H1 (cell line): Measurements from ENCODE around the gene LARP4B. TPM values are rescaled to one million over a fixed set of nuclear protein-coding genes. Genes with fewer than 3 reads are reported as not detected.

Experiments
- CTCF ChIA-PET: fragments of 300-600 bp; sonication (Branson Sonifier 250); formaldehyde crosslinking; loops from one replicate; lab custom pipeline; 2021; ENCODE audit not compliant: partially characterized antibody; lab: Charles Lee
- POLR2A ChIA-PET: fragments of 300-600 bp; sonication (Branson Sonifier 250); formaldehyde crosslinking; loops from one replicate; lab custom pipeline; 2021; ENCODE audit warnings: inconsistent platforms; ENCODE audit not compliant: partially characterized antibody; lab: Charles Lee
- DNase-seq, 2 experiments: peaks; one replicate each; pipeline versions ENCODE4 v3.0.0 to v3.0.0-alpha.2; 2010 to 2022; ENCODE audit warnings: low spot score in 2 of 2, low read depth in 1 of 2, mixed read lengths in 1 of 2
- FAIRE-seq: peaks from 2 replicates; lab custom pipeline; 2011; peaks lifted over from hg19 to GRCh38; lab: Jason Lieb, UNC
- H2AFZ ChIP-seq: 2 replicates; pipeline ENCODE4 v1.8.1; 2012; ENCODE audit warnings: low read length, inconsistent platforms
- H2AK5ac ChIP-seq: 2 replicates; pipeline ENCODE4 v1.6.1; 2013; ENCODE audit warnings: low read depth, low read length
- H2BK120ac ChIP-seq: replicated peaks from 2 replicates; pipeline ENCODE3; 2013; ENCODE audit warnings: low read depth, low read length, inconsistent platforms
- H2BK12ac ChIP-seq: 2 replicates; pipeline ENCODE4 v1.6.1; 2013; ENCODE audit warnings: low read depth, low read length
- H2BK15ac ChIP-seq: 2 replicates; pipeline ENCODE4 v1.6.1; 2013; ENCODE audit warnings: low read length
- H2BK20ac ChIP-seq: 2 replicates; pipeline ENCODE4 v1.6.1; 2013; ENCODE audit warnings: low read length
- H2BK5ac ChIP-seq: 2 replicates; pipeline ENCODE4 v1.6.1; 2013; ENCODE audit warnings: low read depth, low read length
- H3K14ac ChIP-seq: 2 replicates; pipeline ENCODE4 v1.6.1; 2013; ENCODE audit warnings: inconsistent platforms; ENCODE audit not compliant: insufficient read length
- H3K18ac ChIP-seq: 2 replicates; pipeline ENCODE4 v1.6.1; 2013; ENCODE audit warnings: low read length; ENCODE audit errors: extremely low read depth
- H3K23ac ChIP-seq: 2 replicates; pipeline ENCODE4 v1.6.1; 2013; ENCODE audit warnings: inconsistent platforms; ENCODE audit not compliant: insufficient read length
- H3K23me2 ChIP-seq: 2 replicates; pipeline ENCODE4 v1.6.1; 2013; ENCODE audit warnings: low read depth, low read length
- H3K27ac ChIP-seq: 2 replicates; pipeline ENCODE4 v1.6.1; 2011; ENCODE audit warnings: low read depth, low read length, inconsistent platforms
- H3K27me3 ChIP-seq, 4 experiments: replicated peaks in 1 of 4; 1 replicate in 1 of 4; 2 replicates in 3 of 4; pipeline versions ENCODE4 v1.6.1 to v1.8.1; 2011 to 2013; ENCODE audit warnings: low read length in 3 of 4, mild to moderate bottlenecking in 3 of 4, inconsistent platforms in 2 of 4, mixed read lengths in 2 of 4, moderate library complexity in 1 of 4; ENCODE audit not compliant: control insufficient read depth in 3 of 4, insufficient read depth in 3 of 4; ENCODE audit errors: extremely low read depth in 1 of 4
- H3K36me3 ChIP-seq, 4 experiments: 2 replicates each; pipeline versions ENCODE4 v1.6.1 to v1.8.1; 2011 to 2013; ENCODE audit warnings: mild to moderate bottlenecking in 4 of 4, low read length in 3 of 4, moderate library complexity in 2 of 4, control low read depth in 1 of 4, inconsistent platforms in 1 of 4; ENCODE audit not compliant: insufficient read depth in 4 of 4, control insufficient read depth in 2 of 4
- H3K4ac ChIP-seq: replicated peaks from 2 replicates; pipeline ENCODE3; 2013; ENCODE audit warnings: low read length, low read depth, mixed read lengths, inconsistent platforms; ENCODE audit not compliant: insufficient read length
- H3K4me1 ChIP-seq, 4 experiments: replicated peaks in 1 of 4; 1 replicate in 1 of 4; 2 replicates in 3 of 4; pipeline versions ENCODE4 v1.6.1 to v1.8.1; 2011 to 2013; ENCODE audit warnings: low read length in 3 of 4, inconsistent platforms in 2 of 4, mixed read lengths in 1 of 4; ENCODE audit not compliant: insufficient read depth in 4 of 4, control insufficient read depth in 3 of 4
- H3K4me2 ChIP-seq, 2 experiments: 2 replicates each; pipeline versions ENCODE4 v1.6.1 to v1.8.1; 2011 to 2013; ENCODE audit warnings: low read depth in 2 of 2, low read length in 2 of 2, control low read depth in 1 of 2, inconsistent platforms in 1 of 2, mild to moderate bottlenecking in 1 of 2; ENCODE audit not compliant: insufficient read depth in 1 of 2
- H3K4me3 ChIP-seq, 4 experiments: fragments of 200-600, 300-600 bp in 1 of 4; sonication (generic), shearing (Covaris generic), sonication (Bioruptor Twin) in 1 of 4; 2 replicates each; pipeline versions ENCODE4 v1.5.1 to v1.8.1; 2011 to 2016; ENCODE audit warnings: low read length in 4 of 4, low read depth in 3 of 4, control low read depth in 2 of 4, inconsistent platforms in 2 of 4, mild to moderate bottlenecking in 2 of 4, mixed read lengths in 1 of 4, moderate library complexity in 1 of 4; ENCODE audit not compliant: insufficient read depth in 2 of 4; ENCODE audit errors: extremely low read depth in 1 of 4
- H3K56ac ChIP-seq: replicated peaks from 2 replicates; pipeline ENCODE3; 2013; ENCODE audit warnings: low read depth, mild to moderate bottlenecking, mixed read lengths, low read length, inconsistent platforms; ENCODE audit not compliant: insufficient read length
- H3K79me1 ChIP-seq: 2 replicates; pipeline ENCODE4 v1.6.1; 2013; ENCODE audit warnings: low read depth, low read length, control low read depth
- H3K79me2 ChIP-seq, 2 experiments: 2 replicates each; pipeline versions ENCODE4 v1.6.1 to v1.8.1; 2012 to 2013; ENCODE audit warnings: low read length in 2 of 2, mild to moderate bottlenecking in 2 of 2, inconsistent platforms in 1 of 2; ENCODE audit not compliant: insufficient read depth in 2 of 2, control insufficient read depth in 1 of 2
- H3K9ac ChIP-seq, 4 experiments: replicated peaks in 1 of 4; 1 replicate in 1 of 4; 2 replicates in 3 of 4; pipeline versions ENCODE4 v1.6.1 to v1.8.1; 2011 to 2013; ENCODE audit warnings: low read depth in 3 of 4, low read length in 3 of 4, control low read depth in 2 of 4, mild to moderate bottlenecking in 2 of 4, moderate library complexity in 2 of 4, inconsistent platforms in 1 of 4; ENCODE audit errors: extremely low read depth in 1 of 4
- H3K9me3 ChIP-seq, 2 experiments: 2 replicates each; pipeline versions ENCODE4 v1.6.1 to v1.8.1; 2012 to 2013; ENCODE audit warnings: mild to moderate bottlenecking in 2 of 2, moderate library complexity in 2 of 2, control low read depth in 1 of 2, inconsistent platforms in 1 of 2, low read depth in 1 of 2, low read length in 1 of 2, mixed read lengths in 1 of 2; ENCODE audit not compliant: insufficient read depth in 2 of 2
- H4K20me1 ChIP-seq, 2 experiments: replicated peaks in 1 of 2; 2 replicates each; pipeline versions ENCODE3 to v1.8.1; 2011 to 2013; ENCODE audit warnings: inconsistent platforms in 2 of 2, low read length in 2 of 2, mild to moderate bottlenecking in 1 of 2; ENCODE audit not compliant: insufficient read depth in 2 of 2, control insufficient read depth in 1 of 2
- H4K5ac ChIP-seq: 2 replicates; pipeline ENCODE4 v1.6.1; 2013; ENCODE audit warnings: low read length, low read depth, mixed read lengths, inconsistent platforms; ENCODE audit not compliant: insufficient read length
- H4K8ac ChIP-seq: 2 replicates; pipeline ENCODE4 v1.8.0; 2013; ENCODE audit warnings: mild to moderate bottlenecking, moderate library complexity, low read length, inconsistent platforms; ENCODE audit not compliant: insufficient read depth; ENCODE audit errors: extremely low read depth
- H4K91ac ChIP-seq: replicated peaks from 2 replicates; pipeline ENCODE3; 2013; ENCODE audit warnings: low read length, mixed read lengths, inconsistent platforms; ENCODE audit not compliant: insufficient read length
- POLR2AphosphoS5 ChIP-seq: IDR thresholded peaks from 2 replicates; pipeline ENCODE4 v1.6.1; 2011; ENCODE audit warnings: low read depth, low read length
- TCF12 ChIP-seq: IDR thresholded peaks from 2 replicates; pipeline ENCODE4 v1.6.1; 2011; ENCODE audit warnings: low read depth, mild to moderate bottlenecking, low read length
- WGBS, 2 experiments: shearing (Covaris generic) in 1 of 2; methylation state at CpG; one replicate each; pipeline versions ENCODE4 v1.1.6 to v1.1.7; 2013 to 2015; ENCODE audit warnings: low lambda C conversion rate in 2 of 2, mixed read lengths in 2 of 2, inconsistent platforms in 1 of 2, low coverage in 1 of 2, missing lambda C conversion rate in 1 of 2; ENCODE audit not compliant: insufficient replicate concordance in 2 of 2, insufficient coverage in 1 of 2, insufficient read length in 1 of 2; ENCODE audit errors: extremely low coverage in 1 of 2, missing lambda C conversion rate in 1 of 2; 5-methylcytosine and 5-hydroxymethylcytosine counted together
- polyA plus RNA-seq, 7 experiments: library from polyadenylated mRNA; depleted of rRNA in 3 of 7; stranded (reverse) in 5 of 7; unstranded in 2 of 7; fragments of >200 nt in 5 of 7; fragments of 200-250 nt in 2 of 7; gene quantifications; 1 replicate in 5 of 7; 2 replicates in 1 of 7; 4 replicates in 1 of 7; pipeline versions ENCODE4 v1.2.1 to v1.2.3, GENCODE V29; 2011 to 2013; ENCODE audit warnings: missing spikeins in 2 of 7, mixed read lengths in 2 of 7
- total RNA-seq: library from RNA; stranded (reverse); fragmentation: NEBNext Ultra II Directional; extraction: Animal tissue kit (Norgen Biotek cat#: 25700); gene quantifications from 2 replicates; pipeline ENCODE4 v1.2.1, GENCODE V29; 2021

The LARP4B gene
- total and polyA plus RNA-seq, 2 of the 8 experiments (the other 6 are each of a cell fraction or from before 2014, with no cell fraction given): 20.1 to 78.6 TPM

DNA sequence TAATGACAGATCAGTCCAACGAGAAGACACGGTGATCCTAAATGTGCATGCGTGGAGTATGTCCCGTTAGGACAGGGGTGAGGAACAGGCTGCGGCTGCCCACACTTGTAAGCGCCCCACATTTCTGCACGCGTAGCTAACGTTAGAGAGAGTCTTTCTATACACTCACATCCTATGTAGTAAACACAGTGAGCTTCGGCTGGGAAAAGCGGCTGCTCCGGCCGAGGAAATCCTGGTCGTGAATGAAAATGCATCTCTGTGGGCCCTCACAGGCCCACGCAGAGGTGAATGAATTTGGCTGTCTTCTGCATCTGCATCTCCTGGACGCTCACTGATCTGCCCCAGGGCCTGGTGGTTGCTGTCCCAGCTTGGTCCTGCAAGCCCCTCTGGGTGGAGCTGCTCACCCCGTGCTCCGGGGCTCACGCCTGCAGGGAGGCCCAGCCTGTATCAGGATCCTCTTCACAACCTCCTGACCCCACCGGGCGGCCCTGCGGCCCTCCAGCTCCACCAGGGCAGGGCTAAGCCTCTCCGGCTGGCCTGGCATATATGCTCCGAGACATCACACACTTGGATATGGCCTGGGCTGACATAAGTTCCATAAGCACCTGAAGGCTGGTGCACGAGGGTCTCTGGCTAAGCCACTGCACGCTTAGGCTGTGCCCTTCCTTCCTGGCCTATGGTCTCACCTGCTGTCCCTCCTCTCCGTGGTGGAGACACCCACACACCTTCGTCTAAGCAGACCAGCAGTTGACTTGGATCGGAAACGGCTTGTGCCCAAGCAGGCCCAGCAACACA is 124.1 kb downstream of the LARP4B start:
- Histone ChIP-seq H3K9me3 (no peaks in the 10 kb centered on the region), H3K23ac (no peak overlapping the region), H3K23me2 (no peaks in the 10 kb centered on the region), H4K8ac (no peak overlapping the region), H4K5ac (no peak overlapping the region), H2BK5ac (no peak overlapping the region), H3K4me3 (no peak overlapping the region), H3K4me1 (peaks cover 0 to 6% (median 0%) of the 10 kb centered on the region in 4 experiments; a peak in 2 of 7 replicates), H3K4me2 (no peak overlapping the region), H4K91ac (no peak overlapping the region), H3K56ac (no peak overlapping the region), H3K4ac (no peak overlapping the region), H3K9ac (no peak overlapping the region; a peak in 1 of 7 replicates), H3K27ac (no peak overlapping the region), H2BK15ac (no peak overlapping the region), H2AFZ (no peak overlapping the region), H2BK12ac (no peak overlapping the region), H3K14ac (no peak overlapping the region), H3K27me3 (no peaks in the 10 kb centered on the region), H3K18ac (no peak overlapping the region), H2BK20ac (no peak overlapping the region), H3K36me3 (peaks cover 12 to 37% (median 21%) of the 10 kb centered on the region in 4 experiments; a peak in 7 of 8 replicates), H4K20me1 (peaks cover 0 to 10% of the 10 kb centered on the region in 2 experiments), H2AK5ac (no peak overlapping the region), H3K79me1 (0 out of 2 replicates have a peak, but pooled peaks cover 2% of the 10 kb centered on the region), H2BK120ac (no peak overlapping the region), H3K79me2 (no peaks in the 10 kb centered on the region)
- TF ChIP-seq POLR2AphosphoS5: peak; percentile 51; the same call in 1 of the 2 replicates
- no peak for TF ChIP-seq TCF12
- WGBS, 2 experiments: 93% methylated on average over 24 of the region's 30 CpGs; no CpG with 5 or more reads in 1 of the 2 experiments
- CTCF ChIA-PET: interaction anchor here (1.0 to 1.1 kb wide), 2 partner anchors 13 to 182 kb away, joined by 3 read pairs; no protein-coding TSS in a partner anchor
- POLR2A ChIA-PET: no interaction called here
- no peak for DNase-seq
- no peak for FAIRE-seq
